HG02943 (cell line): Measurements from ENCODE around the gene OR52H1.
"Not testable (repeated sequence)": the region's sequence is repeated elsewhere in the genome, so short reads cannot be mapped to it uniquely, and the experiment has no call there.

ENCODE experiments used
- ATAC-seq: cut with Tn5 transposase; IDR thresholded peaks from one replicate; pipeline ENCODE4 v1.9.1; 2021; ENCODE audit warnings: mild to moderate bottlenecking, low read depth, moderate library complexity; ENCODE audit not compliant: unreplicated experiment

The OR52H1 gene

DNA sequence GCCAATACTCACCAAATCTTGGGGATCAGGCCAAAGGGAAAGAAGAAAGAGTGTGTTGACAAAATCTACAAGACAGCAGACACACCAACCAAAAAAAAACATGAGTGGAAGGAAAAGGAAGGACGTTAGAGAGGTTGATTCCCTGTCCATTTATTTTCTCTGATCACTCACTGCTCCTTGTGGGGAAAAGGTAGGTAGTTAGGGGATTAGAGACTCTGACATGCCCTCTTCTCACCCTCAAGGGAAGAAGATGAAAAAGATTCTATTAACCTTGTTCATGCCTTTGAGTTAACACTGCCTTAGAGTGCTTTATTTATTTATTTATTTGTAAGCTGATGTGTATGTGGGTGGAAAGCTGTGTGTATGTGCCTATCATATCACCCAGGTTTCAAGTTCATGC, at the start of gene OR52H1:
Gene OR52H1, minus strand, starts transcription at position 101 of the 400 bp plus-strand sequence. CDS start 3,035 bp downstream, outside the sequence.
- ATAC-seq: peak; percentile 6

DNA sequence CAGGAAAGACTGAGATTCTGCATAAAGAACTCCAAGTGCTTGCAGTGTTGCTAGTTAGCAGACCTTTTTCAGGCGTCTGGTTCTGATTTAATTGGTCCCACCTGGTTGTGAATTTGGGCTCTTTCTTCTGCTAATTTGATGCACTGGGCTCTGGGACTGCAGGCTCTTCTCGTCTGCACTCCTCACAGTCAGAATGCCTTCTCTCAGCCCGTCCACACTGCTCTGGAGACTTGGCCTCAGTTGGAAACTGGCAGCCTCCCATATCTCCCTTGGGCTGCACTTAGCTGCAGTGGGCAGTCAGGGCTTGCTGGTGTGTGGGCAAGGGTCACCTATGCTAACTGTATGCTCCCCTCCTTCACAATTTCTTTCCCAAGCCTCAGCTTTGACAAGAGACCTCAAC, 49.6 kb upstream of the OR52H1 start:
- ATAC-seq: no peak

GRCh38 chr11:5596607-5597201, 48.4 kb upstream of the OR52H1 start, which contains the start of gene TRIM6:
TSS of gene TRIM6 (plus strand) at chr11:5596637. CDS start at chr11:5596898, 261 bp downstream.
- peak; percentile 46 for ATAC-seq

DNA sequence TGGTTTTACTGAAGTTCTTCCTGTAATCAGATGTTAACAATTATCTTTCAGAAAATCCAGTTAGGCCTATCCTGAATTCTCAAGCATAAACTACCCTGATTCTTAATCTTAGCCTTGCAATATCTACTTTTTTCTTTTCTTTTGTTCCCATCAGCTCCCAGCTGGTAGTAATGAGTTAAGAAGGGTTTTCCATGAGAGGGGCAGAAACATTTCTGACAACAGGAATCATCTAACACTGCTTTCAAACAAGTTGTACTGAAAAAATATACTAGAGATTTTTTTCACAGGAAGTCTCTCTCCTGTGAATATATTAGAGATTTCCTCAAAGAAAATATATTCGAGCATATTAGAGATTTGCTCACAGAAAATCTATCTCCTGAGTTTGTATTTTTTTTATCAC, 44.8 kb upstream of the OR52H1 start:
- no peak for ATAC-seq

DNA sequence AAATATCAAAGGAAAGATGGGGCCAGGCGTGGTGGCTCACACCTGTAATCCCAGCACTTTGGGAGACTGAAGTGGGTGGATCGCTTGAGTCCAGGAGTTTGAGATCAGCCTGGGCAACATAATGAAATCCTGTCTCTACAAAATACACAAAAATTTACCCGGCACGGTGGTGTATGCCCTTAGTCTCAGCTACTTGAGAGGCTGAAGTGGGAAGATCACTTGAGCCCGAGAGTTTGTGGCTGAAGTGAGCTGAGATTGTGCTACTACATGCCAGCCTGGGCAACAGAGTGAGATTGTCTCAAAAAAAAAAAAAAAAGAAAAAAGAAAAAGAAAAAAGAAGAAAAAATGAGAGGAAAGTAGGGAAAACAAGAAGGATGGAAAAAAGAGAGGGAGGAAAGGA, 44.3 kb upstream of the OR52H1 start:
- no peak for ATAC-seq

GRCh38 chr11:5591613-5592012, 43.3 kb upstream of the OR52H1 start:
- ATAC-seq: no peak

GRCh38 chr11:5589906-5590305, 41.6 kb upstream of the OR52H1 start:
- ATAC-seq: not testable (repeated sequence)

DNA sequence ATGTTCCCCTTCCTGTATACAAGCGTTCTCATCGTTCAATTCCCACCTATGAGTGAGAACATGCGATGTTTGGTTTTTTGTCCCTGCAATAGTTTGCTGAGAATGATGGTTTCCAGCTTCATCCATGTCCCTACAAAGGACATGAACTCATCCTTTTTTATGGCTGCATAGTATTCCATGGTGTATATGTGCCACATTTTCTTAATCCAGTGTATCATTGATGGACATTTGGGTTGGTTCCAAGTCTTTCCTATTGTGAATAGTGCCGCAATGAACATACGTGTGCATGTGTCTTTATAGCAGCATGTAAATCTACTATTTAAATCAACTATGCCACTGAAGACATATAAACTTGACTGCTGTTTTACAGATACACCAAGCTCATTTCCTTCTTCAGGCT, 36.1 kb upstream of the OR52H1 start:
- ATAC-seq: not testable (repeated sequence)

DNA sequence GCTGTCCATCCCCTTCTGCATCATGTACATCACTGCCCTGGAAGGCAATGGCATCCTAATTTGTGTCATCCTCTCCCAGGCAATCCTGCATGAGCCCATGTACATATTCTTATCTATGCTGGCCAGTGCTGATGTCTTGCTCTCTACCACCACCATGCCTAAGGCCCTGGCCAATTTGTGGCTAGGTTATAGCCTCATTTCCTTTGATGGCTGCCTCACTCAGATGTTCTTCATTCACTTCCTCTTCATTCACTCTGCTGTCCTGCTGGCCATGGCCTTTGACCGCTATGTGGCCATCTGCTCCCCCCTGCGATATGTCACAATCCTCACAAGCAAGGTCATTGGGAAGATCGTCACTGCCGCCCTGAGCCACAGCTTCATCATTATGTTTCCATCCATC, 32.7 kb upstream of the OR52H1 start:
- no peak for ATAC-seq

- ATAC-seq: no peak
These were observed 32.2 kb upstream of the OR52H1 start, which contains the start of gene OR52B6 for GRCh38 chr11:5580577-5580976. TSS of gene OR52B6 (plus strand) at chr11:5580877. CDS start at chr11:5580877, 0 bp downstream.

- ATAC-seq: no peak
These were observed 28.8 kb upstream of the OR52H1 start for GRCh38 chr11:5577101-5577500.

DNA sequence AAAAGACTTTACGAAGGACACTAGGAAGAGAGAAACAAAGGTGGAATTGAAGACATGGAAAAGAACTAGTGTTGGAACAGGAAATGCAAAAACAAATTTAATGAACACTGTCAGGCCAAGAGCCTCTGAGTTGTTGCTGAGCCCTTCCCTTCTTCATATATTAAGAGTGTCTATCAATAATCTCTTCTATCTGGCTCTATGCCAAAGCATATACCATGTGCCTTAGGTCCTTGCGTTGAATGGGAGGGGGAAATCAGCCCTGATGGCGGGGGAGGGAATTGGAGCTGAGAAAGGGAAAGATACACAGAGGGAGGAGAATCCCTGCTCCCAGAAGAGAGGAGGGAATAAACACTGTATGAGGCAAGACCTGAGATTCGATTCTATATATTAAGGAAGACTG, 26.8 kb upstream of the OR52H1 start:
- no peak for ATAC-seq

DNA sequence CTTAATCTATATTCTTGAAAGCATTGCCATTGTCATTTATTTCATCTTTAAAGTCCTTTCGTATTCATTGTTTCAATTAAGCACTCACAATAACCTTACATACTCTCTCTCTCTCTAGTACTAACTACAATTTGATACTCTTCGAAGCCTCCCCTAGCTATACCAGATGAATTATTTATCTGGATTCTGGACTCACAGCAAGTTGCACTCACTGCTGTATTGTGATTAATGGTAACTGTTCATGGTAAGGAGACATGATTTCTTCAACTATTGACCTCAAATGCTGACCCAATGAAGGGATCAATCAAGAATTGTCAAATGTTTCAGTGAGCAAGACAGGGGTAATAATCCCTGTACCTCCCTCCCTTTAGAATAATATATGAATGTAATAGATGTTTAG, 26.3 kb upstream of the OR52H1 start:
- ATAC-seq: no peak

GRCh38 chr11:5564259-5565019, 16.1 kb upstream of the OR52H1 start:
- ATAC-seq: no peak

GRCh38 chr11:5557751-5558150, 9.4 kb upstream of the OR52H1 start:
- no peak for ATAC-seq

DNA sequence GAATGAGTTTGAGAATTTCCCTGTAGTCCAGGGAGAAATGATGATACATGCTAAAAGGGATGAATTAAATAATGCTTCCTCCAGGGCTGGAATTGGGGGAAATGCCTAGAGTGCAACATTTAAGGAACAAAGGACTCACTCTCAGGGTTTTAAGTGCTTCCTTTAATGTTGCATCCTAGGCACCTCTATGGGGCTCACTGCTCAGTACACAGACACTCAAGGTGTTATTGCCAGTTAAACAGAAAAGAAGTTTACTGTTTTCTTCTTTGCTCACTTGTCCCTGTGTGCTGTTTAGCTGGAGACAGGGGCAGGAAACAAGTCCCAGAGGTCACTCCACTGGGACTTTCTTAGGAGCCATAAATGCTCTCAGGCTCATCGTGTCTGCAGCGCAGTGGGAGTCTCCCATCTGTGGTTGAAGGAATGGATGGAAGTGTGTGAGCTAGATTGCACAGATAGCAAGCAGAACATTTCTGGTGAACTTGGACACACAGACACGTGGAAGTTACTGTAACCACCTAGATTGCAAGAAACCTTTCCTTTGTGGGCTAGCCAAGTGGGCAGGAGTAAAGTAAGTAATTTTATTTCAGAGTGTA, 8.4 kb upstream of the OR52H1 start:
- ATAC-seq: no peak

DNA sequence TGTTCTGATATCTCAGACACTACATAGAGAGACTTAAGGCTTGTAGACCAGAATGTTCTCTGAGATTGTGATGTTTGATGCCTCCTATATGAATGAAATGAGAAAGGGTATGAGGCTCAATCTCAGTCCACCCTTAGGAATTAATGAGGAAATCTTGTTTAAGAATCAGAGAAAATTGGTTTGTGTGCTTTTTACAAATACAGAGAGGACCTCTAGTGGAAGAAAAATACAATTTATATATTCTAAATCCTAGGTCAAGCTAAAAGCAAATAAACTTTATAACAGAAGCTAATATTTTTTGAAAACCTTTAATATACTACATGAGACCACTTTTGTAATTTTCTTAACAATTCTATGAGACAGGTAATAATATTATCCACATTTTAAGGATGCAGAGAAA, 5.0 kb upstream of the OR52H1 start:
- ATAC-seq: no peak

DNA sequence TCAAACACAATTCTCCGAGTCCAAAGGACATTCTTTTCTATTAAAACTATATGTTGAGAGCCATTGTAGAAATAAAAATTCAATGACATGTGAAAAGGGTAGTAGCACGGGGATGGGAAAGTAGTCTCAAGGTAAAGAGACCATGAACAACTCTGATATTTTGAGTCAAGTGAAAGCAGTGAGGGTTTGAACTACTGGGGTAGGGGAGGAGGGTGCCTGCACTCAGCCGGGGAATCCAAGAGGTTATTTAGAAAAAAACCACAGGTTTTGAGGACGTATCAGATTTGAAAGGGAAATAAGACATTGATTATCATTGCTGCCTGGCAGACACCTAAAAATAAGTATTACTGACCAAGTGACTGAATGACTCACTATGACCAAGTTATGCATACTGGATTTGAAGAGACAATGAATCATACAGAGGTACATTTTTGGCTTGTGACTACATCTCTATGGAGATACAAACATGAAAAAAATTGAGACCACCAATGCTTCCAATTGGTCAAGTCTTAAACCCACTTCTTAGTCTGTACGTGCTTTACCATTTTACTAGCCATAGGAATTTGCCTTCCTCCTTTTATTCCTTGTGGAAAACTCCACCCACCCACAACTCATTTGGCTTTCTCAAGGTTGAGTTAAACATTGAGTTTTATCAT, 2.2 kb upstream of the OR52H1 start:
- ATAC-seq: peak; percentile 45

GRCh38 chr11:5547982-5548381, 358 bp downstream of the OR52H1 start:
- ATAC-seq: peak; percentile 83

DNA sequence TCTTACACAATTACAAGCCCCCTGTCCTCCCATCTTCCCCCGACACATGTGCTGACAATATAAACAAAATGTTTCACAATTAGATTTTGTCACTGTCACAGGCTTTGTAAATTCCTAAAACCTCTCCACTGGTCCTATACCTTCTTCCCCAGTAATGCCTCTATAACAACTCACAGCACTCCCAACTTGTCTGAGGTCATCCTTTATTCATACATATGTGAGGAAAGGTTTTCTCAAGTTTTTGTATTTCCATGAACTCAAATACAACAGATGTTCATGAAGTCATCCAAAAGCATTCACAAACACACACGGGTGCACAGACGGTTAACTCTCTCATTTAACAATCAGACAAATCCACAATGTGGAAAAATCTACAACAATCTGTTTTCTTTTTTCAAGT, 1.9 kb downstream of the OR52H1 start:
- ATAC-seq: no peak

- no peak for ATAC-seq
These were observed 6.9 kb downstream of the OR52H1 start for GRCh38 chr11:5541427-5541826.
